Keratinocyte (primary cell): Measurements from ENCODE around the gene ZMYND8. TPM values are rescaled to one million over a fixed set of nuclear protein-coding genes. Genes with fewer than 3 reads are reported as not detected.

ENCODE experiments used
- DNase-seq: peaks from one replicate; pipeline ENCODE4 v3.0.0-alpha.2; 2011; ENCODE audit warnings: low read depth, missing footprints, low spot score
- FAIRE-seq: peaks from 2 replicates; lab custom pipeline; 2011; peaks lifted over from hg19 to GRCh38; lab: Jason Lieb, UNC
- H2AFZ ChIP-seq: 2 replicates; pipeline ENCODE4 v1.6.0; 2012; ENCODE audit warnings: low read length, control low read depth, inconsistent platforms; ENCODE audit not compliant: control insufficient read depth
- H3K27ac ChIP-seq: 2 replicates; pipeline ENCODE4 v1.5.1; 2011; ENCODE audit warnings: low read length; ENCODE audit not compliant: control insufficient read depth, insufficient read depth
- H3K27me3 ChIP-seq: 3 replicates; pipeline ENCODE4 v1.6.0; 2011; ENCODE audit warnings: low read length; ENCODE audit not compliant: control insufficient read depth, insufficient read depth; ENCODE audit errors: extremely low read depth
- H3K36me3 ChIP-seq, 2 experiments: 2 replicates in 1 of 2; 3 replicates in 1 of 2; pipeline ENCODE4 v1.5.1; 2011; ENCODE audit warnings: low read length in 2 of 2, mild to moderate bottlenecking in 1 of 2; ENCODE audit not compliant: control insufficient read depth in 2 of 2, insufficient read depth in 2 of 2; ENCODE audit errors: extremely low read depth in 1 of 2
- H3K4me1 ChIP-seq: 3 replicates; pipeline ENCODE4 v1.5.1; 2011; ENCODE audit warnings: low read length; ENCODE audit not compliant: control insufficient read depth, insufficient read depth; ENCODE audit errors: extremely low read depth
- H3K4me2 ChIP-seq: 3 replicates; pipeline ENCODE4 v1.6.0; 2011; ENCODE audit warnings: low read depth, low read length; ENCODE audit not compliant: control insufficient read depth, insufficient read depth; ENCODE audit errors: extremely low read depth
- H3K4me3 ChIP-seq, 3 experiments: fragments of 200-600 bp in 1 of 3; sonication (generic) in 1 of 3; 2 replicates in 2 of 3; 3 replicates in 1 of 3; pipeline ENCODE4 v1.5.1; 2011 to 2016; ENCODE audit warnings: low read length in 3 of 3, mild to moderate bottlenecking in 3 of 3, control low read depth in 2 of 3, inconsistent platforms in 1 of 3, low read depth in 1 of 3, mixed read lengths in 1 of 3, mixed run types in 1 of 3, moderate library complexity in 1 of 3; ENCODE audit not compliant: control insufficient read depth in 2 of 3, insufficient read depth in 2 of 3; ENCODE audit errors: extremely low read depth in 1 of 3
- H3K79me2 ChIP-seq: 2 replicates; pipeline ENCODE4 v1.6.0; 2012; ENCODE audit warnings: low read length; ENCODE audit not compliant: control insufficient read depth, insufficient read depth
- H3K9ac ChIP-seq: 3 replicates; pipeline ENCODE4 v1.6.0; 2011; ENCODE audit warnings: low read length; ENCODE audit not compliant: control insufficient read depth, insufficient read depth; ENCODE audit errors: extremely low read depth
- H3K9me1 ChIP-seq: 3 replicates; pipeline ENCODE4 v1.6.0; 2011; ENCODE audit warnings: low read length; ENCODE audit not compliant: control insufficient read depth, insufficient read depth; ENCODE audit errors: extremely low read depth
- H3K9me3 ChIP-seq: 2 replicates; pipeline ENCODE4 v1.5.1; 2012; ENCODE audit warnings: low read depth, low read length; ENCODE audit not compliant: control insufficient read depth
- H4K20me1 ChIP-seq: 3 replicates; pipeline ENCODE4 v1.6.0; 2011; ENCODE audit warnings: low read length; ENCODE audit not compliant: control insufficient read depth, insufficient read depth; ENCODE audit errors: extremely low read depth
- CTCF ChIP-seq, 3 experiments: IDR thresholded peaks in 1 of 3; conservative IDR thresholded peaks in 1 of 3; optimal IDR thresholded peaks in 1 of 3; 2 replicates in 2 of 3; 3 replicates in 1 of 3; pipeline versions ENCODE3 to v1.5.1; 2011; ENCODE audit warnings: low read length in 3 of 3, mild to moderate bottlenecking in 3 of 3, moderate library complexity in 2 of 3, control low read depth in 1 of 3, inconsistent platforms in 1 of 3; ENCODE audit not compliant: insufficient read depth in 2 of 3; ENCODE audit errors: extremely low read depth in 1 of 3
- EZH2 ChIP-seq: IDR thresholded peaks from one replicate; pipeline ENCODE4 v1.6.1; 2012; ENCODE audit warnings: inconsistent platforms, mild to moderate bottlenecking, low read length, moderate library complexity
- dilution Hi-C: fragments of 300-500 bp; cut with MboI; formaldehyde crosslinking; loops from one replicate; pipeline ENCODE4 v1.7.0; 2020; ENCODE audit warnings: low sequenced_read_pairs; ENCODE audit not compliant: extremely low pct_ligation_motif_present
- polyA plus RNA-seq, 5 experiments: library from polyadenylated mRNA; depleted of rRNA in 3 of 5; stranded (reverse) in 3 of 5; stranded (forward) in 1 of 5; unstranded in 1 of 5; fragments of >200 nt; gene quantifications; 1 replicate in 1 of 5; 2 replicates in 3 of 5; 3 replicates in 1 of 5; pipeline versions ENCODE4 v1.2.1 to v1.2.3, GENCODE V29; 2011 to 2012; ENCODE audit warnings: missing spikeins in 2 of 5, low read depth in 1 of 5, low replicate concordance in 1 of 5

The ZMYND8 gene
- polyA plus RNA-seq, 1 donor (not counting 4 experiments of a cell fraction or from before 2014, with no cell fraction given): 39.8 TPM

GRCh38 chr20:47350181-47350550, 6.3 kb downstream of the ZMYND8 start:
- Histone ChIP-seq H3K79me2 (peaks cover 99% of the 10 kb centered on the region), H3K9me3 (no peaks in the 10 kb centered on the region), H3K27me3 (no peaks in the 10 kb centered on the region), H3K27ac (no peak overlapping the region), H3K9ac (peak overlapping the region; percentile 86), H4K20me1 (no peaks in the 10 kb centered on the region), H3K4me3 (peak overlapping the region in 1 of 3 experiments; percentile 71), H3K4me2 (peak overlapping the region; percentile 84), H3K9me1 (no peaks in the 10 kb centered on the region), H3K36me3 (peaks cover 12 to 17% of the 10 kb centered on the region in 2 experiments), H3K4me1 (peaks cover 72% of the 10 kb centered on the region), H2AFZ (no peak overlapping the region)
- dilution Hi-C loops: no loop called here
- DNase-seq: no peak
- no peak for FAIRE-seq
- TF ChIP-seq EZH2 (no peak), CTCF (optimal IDR thresholded peaks at IDR 0.05 in 1 of 3, IDR thresholded peaks at IDR 0.05 in 1 of 3, conservative IDR thresholded peaks at IDR 0.05 in 1 of 3; ENCODE audit: extremely low read depth in 1 of 3, insufficient read depth in 2 of 3, low read length in 3 of 3) (no peak)

- Histone ChIP-seq H3K79me2 (peaks cover 99% of the 10 kb centered on the region), H3K9ac (no peak overlapping the region)
These were observed 6.9 kb downstream of the ZMYND8 start for GRCh38 chr20:47349365-47350180.

More at GRCh38 chr20:47349365-47350180, 6.9 kb downstream of the ZMYND8 start:
- no peaks in the 10 kb centered on the region for H3K9me3 ChIP-seq
- no peak overlapping the region for H2AFZ ChIP-seq
- dilution Hi-C loops: no loop called here
- H3K36me3 ChIP-seq: peaks cover 12 to 18% of the 10 kb centered on the region in 2 experiments
- TF ChIP-seq EZH2 (no peak), CTCF (optimal IDR thresholded peaks at IDR 0.05 in 1 of 3, IDR thresholded peaks at IDR 0.05 in 1 of 3, conservative IDR thresholded peaks at IDR 0.05 in 1 of 3; ENCODE audit: extremely low read depth in 1 of 3, insufficient read depth in 2 of 3, low read length in 3 of 3) (no peak)
- H3K4me2 ChIP-seq: peak overlapping the region; percentile 84
- H3K27ac ChIP-seq: peak overlapping the region; percentile 19
- no peaks in the 10 kb centered on the region for H3K9me1 ChIP-seq
- no peaks in the 10 kb centered on the region for H3K27me3 ChIP-seq
- no peaks in the 10 kb centered on the region for H4K20me1 ChIP-seq
- H3K4me3 ChIP-seq: peak overlapping the region in 1 of 3 experiments; percentile 13
- DNase-seq (no peak), FAIRE-seq (peak; percentile 5)
- peaks cover 66% of the 10 kb centered on the region for H3K4me1 ChIP-seq
